Stimulated activated naive CD8-positive, alpha-beta T cell treated with anti-CD3 and anti-CD28 coated beads, Interleukin-15, Interleukin-2, amounts not matched to agents 100 U/mL and 50 U/mL, for 24 hours (primary cell): Measurements from ENCODE around the gene TAC1.
A peak's percentile ranks its signal among the peaks of the same experiment; 100 is the strongest.
"Not testable (repeated sequence)": the region's sequence is repeated elsewhere in the genome, so short reads cannot be mapped to it uniquely, and the experiment has no call there.

Experiments used
- ATAC-seq: fragments of 150-1000 bp; cut with Tn5 transposase; one replicate; pipeline ENCODE4 v1.10.0; 2021
- DNase-seq: peaks from one replicate; pipeline ENCODE4 v3.0.0; 2021

TAC1 gene, protein sequence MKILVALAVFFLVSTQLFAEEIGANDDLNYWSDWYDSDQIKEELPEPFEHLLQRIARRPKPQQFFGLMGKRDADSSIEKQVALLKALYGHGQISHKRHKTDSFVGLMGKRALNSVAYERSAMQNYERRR

GRCh38 chr7:97731736-97732564 is at the start of gene TAC1:
Gene TAC1 (plus strand): TSS chr7:97732086. CDS start chr7:97732613, 527 bp downstream.
- ATAC-seq (no peak), DNase-seq (no peak)

- DNase-seq: no peak
- ATAC-seq: no peak
These were observed 45.9 kb upstream of the TAC1 start for GRCh38 chr7:97685952-97686351.

DNA sequence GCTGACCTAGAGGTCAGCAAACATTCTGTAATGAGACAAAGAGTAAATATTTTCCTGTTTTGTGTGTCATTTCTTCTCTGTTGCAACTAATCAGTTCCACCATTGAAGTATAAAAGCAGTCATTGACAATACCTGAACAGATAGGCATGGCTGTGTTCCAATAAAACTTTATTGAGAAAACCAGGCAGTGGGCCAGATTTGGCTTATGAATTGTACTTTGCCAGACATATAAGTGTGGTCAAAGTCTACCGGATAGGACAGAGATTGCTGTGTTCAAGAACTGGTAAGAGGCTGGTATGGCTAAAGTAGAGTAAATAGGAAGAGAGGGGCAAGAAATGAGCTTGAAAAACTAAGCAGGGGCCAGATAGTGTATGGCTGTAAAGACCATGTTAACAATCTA is 38.3 kb upstream of the TAC1 start:
- ATAC-seq: no peak
- DNase-seq: no peak

DNA sequence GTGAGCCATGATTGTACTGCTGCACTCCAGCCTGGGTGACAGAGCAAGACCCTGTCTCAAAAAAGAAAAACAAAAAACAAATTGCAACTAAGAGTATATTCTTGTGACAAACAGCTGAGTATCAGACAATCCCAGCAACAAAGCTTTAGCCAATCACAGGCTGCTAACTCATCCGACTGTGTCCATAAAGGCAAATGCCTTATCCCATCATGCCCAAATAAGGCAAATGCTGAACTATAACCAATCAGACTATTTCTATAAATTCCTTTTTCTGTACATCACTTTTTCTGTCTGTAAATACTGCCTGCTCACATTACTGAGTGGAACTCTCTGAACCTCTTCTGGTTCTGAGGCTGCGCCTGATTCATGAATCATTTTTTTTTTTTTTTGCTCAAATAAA is 37.5 kb upstream of the TAC1 start:
- DNase-seq: no peak
- ATAC-seq: no peak

DNA sequence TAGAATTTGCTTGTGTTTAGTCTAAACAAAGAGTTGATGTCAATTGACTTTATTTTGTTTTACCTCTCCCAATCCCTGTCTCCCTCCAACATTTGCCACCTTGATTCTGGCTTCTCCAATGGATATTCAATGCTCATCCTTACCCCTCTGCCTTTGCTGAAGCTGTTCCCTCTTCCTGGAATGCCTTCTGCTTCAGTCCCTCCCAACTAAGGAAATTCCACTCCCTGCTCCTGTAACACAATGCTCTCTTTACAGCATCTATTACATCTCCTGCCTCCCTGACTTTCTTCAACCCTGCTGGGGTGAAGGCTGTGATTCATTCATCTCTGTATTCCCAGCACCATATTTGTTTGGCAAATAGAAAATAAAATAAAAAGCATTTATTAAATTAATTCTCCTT is 34.5 kb upstream of the TAC1 start:
- no peak for DNase-seq
- no peak for ATAC-seq

DNA sequence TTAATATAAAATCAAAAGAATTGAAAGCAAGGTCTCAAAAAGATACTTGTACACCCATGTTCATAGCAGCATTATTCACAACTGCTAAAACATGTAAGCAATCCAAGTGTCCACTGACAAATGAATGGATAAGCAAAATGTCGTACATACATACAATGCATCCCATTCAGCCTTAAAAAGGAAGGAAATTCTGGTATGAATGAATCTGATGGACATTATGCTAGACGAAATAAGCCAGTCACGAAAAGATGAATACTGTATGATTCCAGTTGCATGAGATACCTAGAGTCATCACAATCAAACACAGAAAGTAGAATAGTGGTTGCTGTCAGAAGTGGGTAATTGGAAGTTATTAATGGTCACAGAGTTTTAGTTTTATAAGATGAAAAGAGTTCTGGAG is 9.5 kb upstream of the TAC1 start:
- DNase-seq: no peak
- ATAC-seq: no peak

- DNase-seq (no peak), ATAC-seq (no peak)
These were observed 834 bp downstream of the TAC1 start for GRCh38 chr7:97732565-97733275.

DNA sequence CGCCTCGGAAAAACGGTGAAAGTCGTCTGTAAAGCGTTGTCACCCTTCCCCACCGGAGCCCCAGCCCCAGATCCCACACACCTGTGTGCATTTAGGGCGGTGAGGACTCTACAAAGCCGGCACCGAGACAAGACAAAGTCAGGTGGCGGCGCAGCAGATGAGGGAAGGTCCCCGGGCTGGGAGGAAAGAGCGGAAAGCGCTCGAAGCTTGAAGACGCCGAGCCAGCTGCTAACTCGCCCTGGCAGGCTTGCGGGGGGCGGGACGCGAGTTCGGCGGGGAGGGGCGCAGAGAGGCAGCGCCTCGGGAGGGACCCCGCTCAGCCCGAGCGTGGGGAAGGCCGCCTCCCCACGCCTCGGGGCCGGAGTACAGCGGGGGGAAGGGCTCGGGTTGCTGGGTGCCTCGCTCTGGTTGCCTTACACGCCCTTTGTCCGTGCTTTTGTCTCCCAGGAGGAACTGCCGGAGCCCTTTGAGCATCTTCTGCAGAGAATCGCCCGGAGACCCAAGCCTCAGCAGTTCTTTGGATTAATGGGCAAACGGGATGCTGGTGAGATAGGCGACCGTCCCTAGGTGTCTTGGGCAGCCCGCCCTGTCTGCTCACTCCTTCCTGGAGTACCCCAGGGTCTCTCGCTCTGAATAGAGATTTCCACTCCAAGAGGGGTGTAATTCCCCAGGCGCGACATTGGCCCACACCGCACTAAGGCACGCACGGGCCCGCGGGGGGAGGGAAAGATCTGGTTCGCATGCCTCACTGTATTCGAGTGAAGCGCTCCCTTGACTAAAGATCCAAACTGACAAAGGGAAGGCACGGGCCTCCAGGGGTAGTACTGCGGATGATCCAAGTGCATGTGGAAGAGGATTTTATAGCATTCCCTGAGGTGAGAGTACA is 1.6 kb downstream of the TAC1 start:
- no peak for ATAC-seq

DNA sequence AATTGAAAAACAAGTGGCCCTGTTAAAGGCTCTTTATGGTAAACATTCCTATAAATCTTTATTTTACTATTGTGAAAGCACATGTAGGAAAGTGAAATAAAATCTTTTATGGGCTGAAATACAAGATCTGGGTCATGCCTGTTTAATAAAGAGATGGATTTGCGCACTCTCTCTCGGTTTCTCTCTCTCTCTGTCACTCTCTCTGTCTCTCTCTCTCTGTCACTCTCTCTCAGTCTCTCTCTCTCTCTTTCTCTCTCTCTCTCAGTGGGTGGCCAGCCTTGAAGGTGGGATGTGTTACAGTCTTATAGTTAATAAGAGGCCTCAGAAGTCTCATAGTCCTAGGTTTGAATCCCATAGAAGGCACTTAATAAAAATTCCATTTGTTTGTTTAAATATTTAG is 2.4 kb downstream of the TAC1 start:
- DNase-seq (no peak), ATAC-seq (no peak)

More for the DNA sequence above, 1.6 kb downstream of the TAC1 start:
- DNase-seq: peak; percentile 6

DNA sequence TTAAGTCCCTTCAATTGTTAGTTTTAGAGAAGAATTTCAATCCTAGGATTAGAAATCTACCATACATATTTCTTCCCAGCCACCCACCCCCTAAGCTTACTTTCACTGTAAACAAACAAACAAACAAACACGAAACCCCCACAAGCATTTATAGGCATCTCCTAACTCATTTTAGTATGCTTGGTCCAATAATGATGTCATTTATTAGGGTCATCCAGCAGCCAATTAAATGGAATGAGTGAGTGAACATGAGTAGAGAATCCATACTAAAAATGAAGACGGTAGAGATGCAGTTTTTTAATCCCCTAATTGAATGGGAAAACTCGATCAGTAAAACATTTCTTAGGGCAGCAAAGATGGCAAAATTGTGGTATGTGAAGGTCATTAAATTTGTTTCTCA is 3.2 kb downstream of the TAC1 start:
- DNase-seq: no peak
- no peak for ATAC-seq

- ATAC-seq: no peak
- DNase-seq: no peak
These were observed 16.6 kb downstream of the TAC1 start for GRCh38 chr7:97748482-97748881.

- DNase-seq (no peak), ATAC-seq (no peak)
These were observed 19.7 kb downstream of the TAC1 start for GRCh38 chr7:97751566-97751965.

DNA sequence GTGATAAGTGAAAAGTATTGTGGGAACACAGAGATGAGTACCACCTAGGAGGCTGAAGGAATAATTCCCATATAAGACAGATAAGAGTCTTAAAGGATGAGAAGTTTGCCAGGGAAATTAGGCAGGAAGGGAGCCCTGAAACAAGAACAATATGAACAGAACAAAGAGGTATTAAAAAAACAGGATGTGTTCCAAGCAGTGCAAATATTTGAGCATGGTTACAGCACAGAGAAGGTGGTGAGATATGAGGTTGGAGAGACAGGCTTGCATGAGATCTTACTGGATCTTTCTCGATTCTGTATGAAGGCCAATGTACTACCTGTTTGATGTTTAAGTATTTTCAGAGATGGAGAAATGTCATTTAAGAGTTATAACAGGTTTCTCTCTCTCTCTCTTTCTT is 20.3 kb downstream of the TAC1 start:
- DNase-seq (no peak), ATAC-seq (no peak)

DNA sequence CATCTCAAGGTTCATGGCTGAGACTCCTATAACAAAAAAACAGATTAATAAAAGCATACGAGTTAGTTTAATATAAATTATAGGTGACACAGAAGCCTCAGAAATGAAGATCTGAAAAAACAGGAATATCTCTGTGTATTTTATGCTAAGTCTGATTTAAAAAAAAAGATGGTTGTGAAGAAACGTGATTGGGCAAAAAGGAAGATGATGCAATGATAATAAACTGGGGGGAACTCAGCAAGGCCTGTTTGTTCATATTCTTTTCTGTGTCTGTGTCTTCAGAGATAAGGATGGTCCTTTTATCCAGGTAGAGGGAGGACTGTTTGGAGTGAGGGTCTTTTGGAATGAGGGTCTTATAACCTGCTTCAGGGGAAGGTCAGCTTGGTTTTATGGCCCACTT is 25.9 kb downstream of the TAC1 start:
- ATAC-seq (no peak), DNase-seq (no peak)

- DNase-seq: no peak
- ATAC-seq: no peak
These were observed 39.0 kb downstream of the TAC1 start for GRCh38 chr7:97770850-97771249.

- DNase-seq (no peak), ATAC-seq (no peak)
These were observed 39.7 kb downstream of the TAC1 start for GRCh38 chr7:97771576-97771975.

DNA sequence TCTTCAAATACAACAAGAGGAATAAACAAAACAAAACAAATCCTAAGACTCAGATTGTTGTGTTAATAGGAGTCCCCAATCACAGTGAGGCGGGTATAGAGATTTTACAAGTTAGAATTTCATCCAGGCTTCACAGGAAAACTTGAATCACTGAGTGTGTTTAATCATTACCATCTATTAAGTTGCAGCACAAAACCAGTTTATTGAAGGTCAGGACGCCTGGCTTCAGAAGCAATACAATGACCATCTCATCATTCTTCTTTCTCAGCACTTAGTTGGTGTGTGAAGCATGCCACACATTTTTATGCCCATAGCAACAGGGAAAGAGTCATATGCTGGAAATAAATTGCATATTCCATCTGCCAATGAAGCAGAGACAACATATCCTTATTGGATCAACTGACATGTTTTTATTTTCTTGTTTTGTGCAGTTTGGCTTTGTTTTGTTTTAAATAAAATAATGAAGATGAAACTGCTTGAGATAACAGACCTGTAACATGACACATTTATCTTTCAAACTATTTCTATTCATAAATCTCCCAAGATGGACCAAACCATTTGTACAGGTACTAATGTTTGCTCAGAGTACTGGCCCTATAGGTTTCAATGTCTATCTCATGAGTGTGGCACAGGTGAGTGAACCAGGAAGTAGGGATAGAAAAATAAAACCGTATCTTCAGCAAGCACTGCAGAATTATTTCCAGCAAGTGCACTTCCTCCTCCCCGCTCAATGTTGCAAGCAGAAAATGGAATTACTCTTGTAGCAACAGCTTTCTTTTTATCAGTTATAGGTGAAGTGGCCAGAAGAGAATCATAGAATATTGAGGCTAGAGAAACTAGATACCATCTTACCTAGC is 40.4 kb downstream of the TAC1 start:
- ATAC-seq: no peak
- DNase-seq: no peak

DNA sequence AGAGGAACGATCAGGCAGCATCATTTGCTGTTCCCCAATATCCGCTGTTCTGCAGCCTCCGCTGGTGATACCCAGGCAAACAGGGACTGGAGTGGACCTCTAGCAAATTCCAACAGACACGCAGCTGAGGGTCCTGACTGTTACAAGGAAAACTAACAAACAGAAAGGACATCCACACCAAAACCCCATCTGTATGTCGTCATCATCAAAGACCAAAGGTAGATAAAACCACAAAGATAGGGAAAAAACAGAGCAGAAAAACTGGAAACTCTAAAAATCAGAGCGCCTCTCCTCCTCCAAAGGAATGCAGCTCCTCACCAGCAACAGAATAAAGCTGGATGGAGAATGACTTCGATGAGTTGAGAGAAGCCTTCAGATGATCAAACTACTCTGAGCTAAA is 54.5 kb downstream of the TAC1 start:
- not testable (repeated sequence) for ATAC-seq, DNase-seq
